ENCODE data around the gene NDUFAF2.

Gene NDUFAF2, protein sequence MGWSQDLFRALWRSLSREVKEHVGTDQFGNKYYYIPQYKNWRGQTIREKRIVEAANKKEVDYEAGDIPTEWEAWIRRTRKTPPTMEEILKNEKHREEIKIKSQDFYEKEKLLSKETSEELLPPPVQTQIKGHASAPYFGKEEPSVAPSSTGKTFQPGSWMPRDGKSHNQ

DNA sequence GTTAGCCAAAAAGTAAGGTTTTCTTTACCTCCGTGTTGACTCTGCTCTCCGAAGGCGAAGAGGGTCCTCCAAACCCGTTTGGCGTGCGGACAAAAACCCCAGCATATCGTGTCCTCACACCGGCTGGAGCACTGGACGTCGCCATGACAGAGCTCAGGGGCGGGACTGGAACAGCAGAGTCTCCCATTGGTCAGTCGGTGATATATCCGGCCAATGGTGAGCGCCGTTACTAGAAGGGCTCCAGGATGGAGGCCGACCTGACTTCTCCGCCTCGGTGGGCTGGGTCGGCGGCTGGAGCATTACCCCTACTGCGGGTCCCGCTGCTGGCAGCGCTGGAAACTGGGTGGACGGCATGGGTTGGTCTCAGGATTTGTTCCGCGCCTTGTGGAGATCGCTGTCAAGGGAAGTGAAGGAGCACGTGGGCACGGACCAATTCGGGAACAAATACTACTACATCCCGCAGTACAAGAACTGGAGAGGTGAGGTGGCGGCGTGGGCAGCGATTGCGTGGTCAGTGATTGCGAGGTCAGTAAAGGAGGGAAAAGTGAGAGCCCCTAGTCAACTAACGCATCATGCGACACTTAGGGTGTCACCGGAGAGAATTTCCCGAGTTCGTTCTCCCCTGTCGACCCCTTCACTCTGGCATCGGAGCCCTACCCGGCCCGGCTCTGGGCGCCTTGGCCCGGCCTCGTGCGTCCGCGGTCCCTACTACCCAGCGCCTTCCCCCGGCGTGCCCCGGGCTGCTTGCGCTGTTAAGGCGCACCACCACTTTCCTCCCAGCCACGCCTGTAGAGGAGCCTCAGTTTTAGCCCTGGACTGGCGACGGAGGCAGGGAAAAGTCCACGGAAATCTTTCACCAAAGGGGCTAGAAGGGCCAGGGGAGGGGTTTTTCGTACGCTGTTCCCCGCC is at the start of gene NDUFAF2, which contains the start of gene ERCC8:
NDUFAF2 (plus strand) TSS at position 302 of the 909 bp plus-strand sequence; CDS start at position 353, 51 bp downstream.
ERCC8 (minus strand) TSS at position 167 of the 909 bp plus-strand sequence; CDS start at position 105, 62 bp downstream.
- DNase-seq (ENCODE audit: low read depth): peak; percentile 92
- peak within 1 kb of the TSS; percentile 83 for H3K4me3 ChIP-seq (replicated peaks; ENCODE audit: low read depth, low read length)
- TF ChIP-seq CTCF (IDR thresholded peaks at IDR 0.05; ENCODE audit: low read length, missing control alignments): no peak

GRCh38 chr5:60896991-60897390 is 48.0 kb upstream of the NDUFAF2 start:
- no peak for TF ChIP-seq CTCF (IDR thresholded peaks at IDR 0.05; ENCODE audit: low read length, missing control alignments)
- DNase-seq (ENCODE audit: low read depth): no peak
- H3K4me3 ChIP-seq (replicated peaks; ENCODE audit: low read depth, low read length): no peak overlapping the region

- no peak for DNase-seq (ENCODE audit: low read depth)
- no peak for TF ChIP-seq CTCF (IDR thresholded peaks at IDR 0.05; ENCODE audit: low read length, missing control alignments)
- no peak overlapping the region for H3K4me3 ChIP-seq (replicated peaks; ENCODE audit: low read depth, low read length)
Measured at GRCh38 chr5:60903356-60903755, 41.6 kb upstream of the NDUFAF2 start.

GRCh38 chr5:60916646-60917045 is 28.4 kb upstream of the NDUFAF2 start:
- TF ChIP-seq CTCF (IDR thresholded peaks at IDR 0.05; ENCODE audit: low read length, missing control alignments): no peak
- H3K4me3 ChIP-seq (replicated peaks; ENCODE audit: low read depth, low read length): no peak overlapping the region
- peak; percentile 1 for DNase-seq (ENCODE audit: low read depth)

DNA sequence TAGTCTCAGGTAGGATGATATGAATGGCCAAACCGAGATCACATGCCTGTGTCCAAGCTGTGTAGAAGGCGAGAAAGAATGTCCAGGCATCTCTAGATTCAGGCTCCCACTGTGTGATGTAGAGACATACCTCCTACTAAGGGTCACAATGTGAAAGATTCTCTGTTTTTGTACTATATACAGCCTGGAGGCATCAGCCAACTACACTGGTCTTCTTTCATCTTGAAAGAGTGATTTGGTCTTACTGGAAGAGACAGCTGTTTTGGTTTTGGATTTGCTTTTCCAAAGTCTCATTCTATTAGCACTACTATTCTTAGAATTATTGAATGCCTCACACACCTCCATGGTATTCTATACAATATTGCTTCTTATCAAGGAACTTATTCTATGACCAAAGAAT is 26.5 kb upstream of the NDUFAF2 start:
- no peak overlapping the region for H3K4me3 ChIP-seq (replicated peaks; ENCODE audit: low read depth, low read length)
- no peak for DNase-seq (ENCODE audit: low read depth)
- TF ChIP-seq CTCF (IDR thresholded peaks at IDR 0.05; ENCODE audit: low read length, missing control alignments): no peak

DNA sequence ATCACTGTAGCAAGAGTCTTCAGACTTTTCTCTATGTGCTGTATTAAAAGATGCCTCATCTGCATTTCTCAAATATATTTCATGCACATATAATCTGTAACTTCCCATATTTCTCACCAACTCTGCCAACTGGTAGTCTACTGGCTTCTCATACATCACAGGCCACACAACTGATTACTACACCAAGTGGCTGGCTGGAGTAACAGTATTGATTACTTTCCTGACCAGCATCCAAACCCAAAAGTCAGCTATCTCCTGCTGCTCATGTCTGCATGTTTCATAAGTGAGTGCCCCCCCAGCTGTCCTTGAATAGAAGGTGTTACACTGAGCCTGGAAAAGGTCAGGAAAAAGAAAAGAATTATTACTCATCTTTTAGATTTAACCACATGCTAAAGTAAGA is 17.6 kb upstream of the NDUFAF2 start:
- H3K4me3 ChIP-seq (replicated peaks; ENCODE audit: low read depth, low read length): no peak overlapping the region
- no peak for TF ChIP-seq CTCF (IDR thresholded peaks at IDR 0.05; ENCODE audit: low read length, missing control alignments)
- no peak for DNase-seq (ENCODE audit: low read depth)
